H1 (cell line): ENCODE results near the gene PROSER3. TPM values are rescaled to one million over a fixed set of nuclear protein-coding genes. Genes with fewer than 3 reads are reported as not detected.

ENCODE experiments used
- CTCF ChIA-PET: fragments of 300-600 bp; sonication (Branson Sonifier 250); formaldehyde crosslinking; loops from one replicate; lab custom pipeline; 2021; ENCODE audit not compliant: partially characterized antibody; lab: Charles Lee
- POLR2A ChIA-PET: fragments of 300-600 bp; sonication (Branson Sonifier 250); formaldehyde crosslinking; loops from one replicate; lab custom pipeline; 2021; ENCODE audit warnings: inconsistent platforms; ENCODE audit not compliant: partially characterized antibody; lab: Charles Lee
- DNase-seq, 2 experiments: peaks; one replicate each; pipeline versions ENCODE4 v3.0.0 to v3.0.0-alpha.2; 2010 to 2022; ENCODE audit warnings: low spot score in 2 of 2, low read depth in 1 of 2, mixed read lengths in 1 of 2
- FAIRE-seq: peaks from 2 replicates; lab custom pipeline; 2011; peaks lifted over from hg19 to GRCh38; lab: Jason Lieb, UNC
- H2AFZ ChIP-seq: 2 replicates; pipeline ENCODE4 v1.8.1; 2012; ENCODE audit warnings: low read length, inconsistent platforms
- H2AK5ac ChIP-seq: 2 replicates; pipeline ENCODE4 v1.6.1; 2013; ENCODE audit warnings: low read depth, low read length
- H2BK120ac ChIP-seq: replicated peaks from 2 replicates; pipeline ENCODE3; 2013; ENCODE audit warnings: low read depth, low read length, inconsistent platforms
- H2BK12ac ChIP-seq: 2 replicates; pipeline ENCODE4 v1.6.1; 2013; ENCODE audit warnings: low read depth, low read length
- H2BK15ac ChIP-seq: 2 replicates; pipeline ENCODE4 v1.6.1; 2013; ENCODE audit warnings: low read length
- H2BK20ac ChIP-seq: 2 replicates; pipeline ENCODE4 v1.6.1; 2013; ENCODE audit warnings: low read length
- H2BK5ac ChIP-seq: 2 replicates; pipeline ENCODE4 v1.6.1; 2013; ENCODE audit warnings: low read depth, low read length
- H3K14ac ChIP-seq: 2 replicates; pipeline ENCODE4 v1.6.1; 2013; ENCODE audit warnings: inconsistent platforms; ENCODE audit not compliant: insufficient read length
- H3K18ac ChIP-seq: 2 replicates; pipeline ENCODE4 v1.6.1; 2013; ENCODE audit warnings: low read length; ENCODE audit errors: extremely low read depth
- H3K23ac ChIP-seq: 2 replicates; pipeline ENCODE4 v1.6.1; 2013; ENCODE audit warnings: inconsistent platforms; ENCODE audit not compliant: insufficient read length
- H3K23me2 ChIP-seq: 2 replicates; pipeline ENCODE4 v1.6.1; 2013; ENCODE audit warnings: low read depth, low read length
- H3K27ac ChIP-seq: 2 replicates; pipeline ENCODE4 v1.6.1; 2011; ENCODE audit warnings: low read depth, low read length, inconsistent platforms
- H3K27me3 ChIP-seq, 4 experiments: replicated peaks in 1 of 4; 1 replicate in 1 of 4; 2 replicates in 3 of 4; pipeline versions ENCODE4 v1.6.1 to v1.8.1; 2011 to 2013; ENCODE audit warnings: low read length in 3 of 4, mild to moderate bottlenecking in 3 of 4, inconsistent platforms in 2 of 4, mixed read lengths in 2 of 4, moderate library complexity in 1 of 4; ENCODE audit not compliant: control insufficient read depth in 3 of 4, insufficient read depth in 3 of 4; ENCODE audit errors: extremely low read depth in 1 of 4
- H3K36me3 ChIP-seq, 4 experiments: 2 replicates each; pipeline versions ENCODE4 v1.6.1 to v1.8.1; 2011 to 2013; ENCODE audit warnings: mild to moderate bottlenecking in 4 of 4, low read length in 3 of 4, moderate library complexity in 2 of 4, control low read depth in 1 of 4, inconsistent platforms in 1 of 4; ENCODE audit not compliant: insufficient read depth in 4 of 4, control insufficient read depth in 2 of 4
- H3K4ac ChIP-seq: replicated peaks from 2 replicates; pipeline ENCODE3; 2013; ENCODE audit warnings: low read length, low read depth, mixed read lengths, inconsistent platforms; ENCODE audit not compliant: insufficient read length
- H3K4me1 ChIP-seq, 4 experiments: replicated peaks in 1 of 4; 1 replicate in 1 of 4; 2 replicates in 3 of 4; pipeline versions ENCODE4 v1.6.1 to v1.8.1; 2011 to 2013; ENCODE audit warnings: low read length in 3 of 4, inconsistent platforms in 2 of 4, mixed read lengths in 1 of 4; ENCODE audit not compliant: insufficient read depth in 4 of 4, control insufficient read depth in 3 of 4
- H3K4me2 ChIP-seq, 2 experiments: 2 replicates each; pipeline versions ENCODE4 v1.6.1 to v1.8.1; 2011 to 2013; ENCODE audit warnings: low read depth in 2 of 2, low read length in 2 of 2, control low read depth in 1 of 2, inconsistent platforms in 1 of 2, mild to moderate bottlenecking in 1 of 2; ENCODE audit not compliant: insufficient read depth in 1 of 2
- H3K4me3 ChIP-seq, 4 experiments: fragments of 200-600, 300-600 bp in 1 of 4; sonication (generic), shearing (Covaris generic), sonication (Bioruptor Twin) in 1 of 4; 2 replicates each; pipeline versions ENCODE4 v1.5.1 to v1.8.1; 2011 to 2016; ENCODE audit warnings: low read length in 4 of 4, low read depth in 3 of 4, control low read depth in 2 of 4, inconsistent platforms in 2 of 4, mild to moderate bottlenecking in 2 of 4, mixed read lengths in 1 of 4, moderate library complexity in 1 of 4; ENCODE audit not compliant: insufficient read depth in 2 of 4; ENCODE audit errors: extremely low read depth in 1 of 4
- H3K56ac ChIP-seq: replicated peaks from 2 replicates; pipeline ENCODE3; 2013; ENCODE audit warnings: low read depth, mild to moderate bottlenecking, mixed read lengths, low read length, inconsistent platforms; ENCODE audit not compliant: insufficient read length
- H3K79me1 ChIP-seq: 2 replicates; pipeline ENCODE4 v1.6.1; 2013; ENCODE audit warnings: low read depth, low read length, control low read depth
- H3K79me2 ChIP-seq, 2 experiments: 2 replicates each; pipeline versions ENCODE4 v1.6.1 to v1.8.1; 2012 to 2013; ENCODE audit warnings: low read length in 2 of 2, mild to moderate bottlenecking in 2 of 2, inconsistent platforms in 1 of 2; ENCODE audit not compliant: insufficient read depth in 2 of 2, control insufficient read depth in 1 of 2
- H3K9ac ChIP-seq, 4 experiments: replicated peaks in 1 of 4; 1 replicate in 1 of 4; 2 replicates in 3 of 4; pipeline versions ENCODE4 v1.6.1 to v1.8.1; 2011 to 2013; ENCODE audit warnings: low read depth in 3 of 4, low read length in 3 of 4, control low read depth in 2 of 4, mild to moderate bottlenecking in 2 of 4, moderate library complexity in 2 of 4, inconsistent platforms in 1 of 4; ENCODE audit errors: extremely low read depth in 1 of 4
- H3K9me3 ChIP-seq, 2 experiments: 2 replicates each; pipeline versions ENCODE4 v1.6.1 to v1.8.1; 2012 to 2013; ENCODE audit warnings: mild to moderate bottlenecking in 2 of 2, moderate library complexity in 2 of 2, control low read depth in 1 of 2, inconsistent platforms in 1 of 2, low read depth in 1 of 2, low read length in 1 of 2, mixed read lengths in 1 of 2; ENCODE audit not compliant: insufficient read depth in 2 of 2
- H4K20me1 ChIP-seq, 2 experiments: replicated peaks in 1 of 2; 2 replicates each; pipeline versions ENCODE3 to v1.8.1; 2011 to 2013; ENCODE audit warnings: inconsistent platforms in 2 of 2, low read length in 2 of 2, mild to moderate bottlenecking in 1 of 2; ENCODE audit not compliant: insufficient read depth in 2 of 2, control insufficient read depth in 1 of 2
- H4K5ac ChIP-seq: 2 replicates; pipeline ENCODE4 v1.6.1; 2013; ENCODE audit warnings: low read length, low read depth, mixed read lengths, inconsistent platforms; ENCODE audit not compliant: insufficient read length
- H4K8ac ChIP-seq: 2 replicates; pipeline ENCODE4 v1.8.0; 2013; ENCODE audit warnings: mild to moderate bottlenecking, moderate library complexity, low read length, inconsistent platforms; ENCODE audit not compliant: insufficient read depth; ENCODE audit errors: extremely low read depth
- H4K91ac ChIP-seq: replicated peaks from 2 replicates; pipeline ENCODE3; 2013; ENCODE audit warnings: low read length, mixed read lengths, inconsistent platforms; ENCODE audit not compliant: insufficient read length
- BRCA1 ChIP-seq: IDR thresholded peaks from 2 replicates; pipeline ENCODE4 v1.6.1; 2012; ENCODE audit warnings: low read depth, low read length, improper control_type of control experiment
- CREB1 ChIP-seq: IDR thresholded peaks from 2 replicates; pipeline ENCODE4 v1.6.1; 2012; ENCODE audit warnings: inconsistent platforms
- E2F6 ChIP-seq: IDR thresholded peaks from 2 replicates; pipeline ENCODE4 v1.6.1; 2012; ENCODE audit warnings: inconsistent platforms
- EGR1 ChIP-seq: IDR thresholded peaks from 2 replicates; pipeline ENCODE4 v1.6.1; 2011; ENCODE audit warnings: low read depth, low read length, borderline replicate concordance
- KDM1A ChIP-seq: fragments of 200-600, 300-600 bp; sonication (generic); IDR thresholded peaks from 2 replicates; pipeline ENCODE4 v1.7.1; 2016; ENCODE audit warnings: mild to moderate bottlenecking, low read length, borderline replicate concordance
- MAX ChIP-seq: IDR thresholded peaks from 2 replicates; pipeline ENCODE4 v1.6.1; 2012; ENCODE audit warnings: inconsistent platforms
- NRF1 ChIP-seq: IDR thresholded peaks from 2 replicates; pipeline ENCODE4 v1.6.1; 2011; ENCODE audit warnings: mild to moderate bottlenecking, low read depth, low read length, improper control_type of control experiment
- PHF8 ChIP-seq: fragments of 200-600 bp; sonication (generic); conservative IDR thresholded peaks from 2 replicates; pipeline ENCODE4 v1.7.1; 2012; ENCODE audit warnings: low read depth, mild to moderate bottlenecking, inconsistent platforms, low read length, moderate library complexity
- POLR2AphosphoS5 ChIP-seq: IDR thresholded peaks from 2 replicates; pipeline ENCODE4 v1.6.1; 2011; ENCODE audit warnings: low read depth, low read length
- RNF2 ChIP-seq: fragments of 200-900, 300-1000 bp; sonication (generic); IDR thresholded peaks from 2 replicates; pipeline ENCODE4 v1.7.1; 2016; ENCODE audit warnings: borderline replicate concordance, low read depth, mild to moderate bottlenecking, antibody characterized with exemption, low read length; ENCODE audit not compliant: poor library complexity, severe bottlenecking; ENCODE audit errors: missing control alignments
- SIRT6 ChIP-seq: IDR thresholded peaks from one replicate; pipeline ENCODE4 v1.7.1; 2012; ENCODE audit warnings: low read length, inconsistent platforms
- SIX5 ChIP-seq: IDR thresholded peaks from 2 replicates; pipeline ENCODE4 v1.6.1; 2011; ENCODE audit warnings: mild to moderate bottlenecking, low read depth, low read length
- SRF ChIP-seq: IDR thresholded peaks from 2 replicates; pipeline ENCODE4 v1.6.1; 2011; ENCODE audit warnings: mild to moderate bottlenecking, low read depth, low read length, moderate library complexity
- TBP ChIP-seq: IDR thresholded peaks from 2 replicates; pipeline ENCODE4 v1.6.1; 2011; ENCODE audit warnings: low read depth, low read length, improper control_type of control experiment
- WGBS, 2 experiments: shearing (Covaris generic) in 1 of 2; methylation state at CpG; one replicate each; pipeline versions ENCODE4 v1.1.6 to v1.1.7; 2013 to 2015; ENCODE audit warnings: low lambda C conversion rate in 2 of 2, mixed read lengths in 2 of 2, inconsistent platforms in 1 of 2, low coverage in 1 of 2, missing lambda C conversion rate in 1 of 2; ENCODE audit not compliant: insufficient replicate concordance in 2 of 2, insufficient coverage in 1 of 2, insufficient read length in 1 of 2; ENCODE audit errors: extremely low coverage in 1 of 2, missing lambda C conversion rate in 1 of 2; 5-methylcytosine and 5-hydroxymethylcytosine counted together
- polyA plus RNA-seq, 7 experiments: library from polyadenylated mRNA; depleted of rRNA in 3 of 7; stranded (reverse) in 5 of 7; unstranded in 2 of 7; fragments of >200 nt in 5 of 7; fragments of 200-250 nt in 2 of 7; gene quantifications; 1 replicate in 5 of 7; 2 replicates in 1 of 7; 4 replicates in 1 of 7; pipeline versions ENCODE4 v1.2.1 to v1.2.3, GENCODE V29; 2011 to 2013; ENCODE audit warnings: missing spikeins in 2 of 7, mixed read lengths in 2 of 7
- total RNA-seq: library from RNA; stranded (reverse); fragmentation: NEBNext Ultra II Directional; extraction: Animal tissue kit (Norgen Biotek cat#: 25700); gene quantifications from 2 replicates; pipeline ENCODE4 v1.2.1, GENCODE V29; 2021

The PROSER3 gene
- total and polyA plus RNA-seq, 2 of the 8 experiments (the other 6 are each of a cell fraction or from before 2014, with no cell fraction given): 17.8 to 28.9 TPM

GRCh38 chr19:35805526-35806102, 47.6 kb downstream of the PROSER3 start:
- H2BK15ac ChIP-seq: no peak overlapping the region
- H3K79me2 ChIP-seq: no peaks in the 10 kb centered on the region
- H3K14ac ChIP-seq: no peak overlapping the region
- no peak overlapping the region for H3K56ac ChIP-seq
- no peaks in the 10 kb centered on the region for H3K23me2 ChIP-seq
- no peaks in the 10 kb centered on the region for H3K9me3 ChIP-seq
- peaks cover 0 to 2% (median 0%) of the 10 kb centered on the region in 4 experiments; a peak in 2 of 7 replicates for H3K4me1 ChIP-seq
- no peak overlapping the region for H2AFZ ChIP-seq
- no peak overlapping the region for H4K5ac ChIP-seq
- FAIRE-seq (no peak), DNase-seq (no peak)
- no peak overlapping the region for H3K4me3 ChIP-seq
- H4K91ac ChIP-seq: no peak overlapping the region
- no peak overlapping the region for H2BK12ac ChIP-seq
- no peak overlapping the region for H3K4me2 ChIP-seq
- H3K18ac ChIP-seq: no peak overlapping the region
- no peak overlapping the region for H4K8ac ChIP-seq
- ChIA-PET CTCF (interaction anchor here (2.3 kb wide), 1 partner anchor 14 kb away, joined by 7 read pairs; no protein-coding TSS in a partner anchor), POLR2A (no interaction called here)
- H3K27me3 ChIP-seq: no peaks in the 10 kb centered on the region; a peak in 1 of 7 replicates
- WGBS, 2 experiments: 81% methylated on average over 5 of the region's 5 CpGs; no CpG with 5 or more reads in 1 of the 2 experiments
- no peak overlapping the region for H2BK120ac ChIP-seq
- H3K23ac ChIP-seq: no peak overlapping the region
- H3K9ac ChIP-seq: no peak overlapping the region
- H2BK5ac ChIP-seq: no peak overlapping the region
- no peaks in the 10 kb centered on the region for H3K79me1 ChIP-seq
- no peaks in the 10 kb centered on the region for H4K20me1 ChIP-seq
- H3K36me3 ChIP-seq: no peaks in the 10 kb centered on the region
- no peak overlapping the region; the same call in 1 of the 2 replicates for H2BK20ac ChIP-seq
- no peak overlapping the region for H3K27ac ChIP-seq
- H2AK5ac ChIP-seq: no peak overlapping the region
- no peak overlapping the region for H3K4ac ChIP-seq
- no peak for TF ChIP-seq SIX5
- no peak for TF ChIP-seq TBP
- TF ChIP-seq RNF2: no peak
- TF ChIP-seq NRF1: no peak
- TF ChIP-seq SRF: no peak
- TF ChIP-seq SIRT6: no peak
- no peak for TF ChIP-seq KDM1A
- no peak for TF ChIP-seq PHF8
- no peak for TF ChIP-seq CREB1
- no peak for TF ChIP-seq POLR2AphosphoS5
- TF ChIP-seq MAX: no peak
- TF ChIP-seq E2F6: no peak
- no peak for TF ChIP-seq EGR1
- no peak for TF ChIP-seq BRCA1
